ENCODE results near the gene ZMYND15. TPM values are rescaled to one million over a fixed set of nuclear protein-coding genes. Genes with fewer than 3 reads are reported as not detected.

Gene ZMYND15
- total RNA-seq, 2 donors from 2014 or later = 0.31 TPM; not detected in 1

GRCh38 chr17:4742629-4743028 is 3.0 kb downstream of the ZMYND15 start:
- Histone ChIP-seq H3K27me3 (peaks cover 5 to 14% of the 10 kb centered on the region in 2 donors), H3K27ac (no peak overlapping the region), H3K4me1 (peaks cover 0 to 26% of the 10 kb centered on the region in 2 donors), H3K9me3 (no peaks in the 10 kb centered on the region), H3K4me3 (no peak overlapping the region), H3K36me3 (no peaks in the 10 kb centered on the region)
- DNase-seq (ENCODE audit: low spot score) = no peak
- TF ChIP-seq, protein P1, sequence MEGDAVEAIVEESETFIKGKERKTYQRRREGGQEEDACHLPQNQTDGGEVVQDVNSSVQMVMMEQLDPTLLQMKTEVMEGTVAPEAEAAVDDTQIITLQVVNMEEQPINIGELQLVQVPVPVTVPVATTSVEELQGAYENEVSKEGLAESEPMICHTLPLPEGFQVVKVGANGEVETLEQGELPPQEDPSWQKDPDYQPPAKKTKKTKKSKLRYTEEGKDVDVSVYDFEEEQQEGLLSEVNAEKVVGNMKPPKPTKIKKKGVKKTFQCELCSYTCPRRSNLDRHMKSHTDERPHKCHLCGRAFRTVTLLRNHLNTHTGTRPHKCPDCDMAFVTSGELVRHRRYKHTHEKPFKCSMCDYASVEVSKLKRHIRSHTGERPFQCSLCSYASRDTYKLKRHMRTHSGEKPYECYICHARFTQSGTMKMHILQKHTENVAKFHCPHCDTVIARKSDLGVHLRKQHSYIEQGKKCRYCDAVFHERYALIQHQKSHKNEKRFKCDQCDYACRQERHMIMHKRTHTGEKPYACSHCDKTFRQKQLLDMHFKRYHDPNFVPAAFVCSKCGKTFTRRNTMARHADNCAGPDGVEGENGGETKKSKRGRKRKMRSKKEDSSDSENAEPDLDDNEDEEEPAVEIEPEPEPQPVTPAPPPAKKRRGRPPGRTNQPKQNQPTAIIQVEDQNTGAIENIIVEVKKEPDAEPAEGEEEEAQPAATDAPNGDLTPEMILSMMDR (IDR thresholded peaks at IDR 0.05) = no peak

DNA sequence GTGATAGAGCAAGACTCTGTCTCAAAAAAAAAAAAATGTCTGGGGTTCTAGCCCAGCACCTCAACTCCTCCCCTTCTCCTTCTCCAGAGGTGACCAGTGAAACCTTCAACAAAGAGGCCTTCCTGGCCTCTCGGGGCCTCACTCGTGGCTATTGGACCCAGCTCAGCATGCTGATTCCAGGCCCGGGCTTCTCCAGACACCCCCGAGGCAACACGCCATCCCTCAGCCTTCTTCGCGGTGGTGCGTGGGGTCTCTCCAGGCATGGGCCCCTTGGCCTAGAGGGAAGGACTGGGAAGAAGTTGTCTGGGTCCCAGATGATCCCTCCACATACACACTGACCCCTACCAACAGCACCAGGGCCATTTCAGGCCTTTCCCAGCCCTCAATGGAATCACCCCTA is 3.6 kb downstream of the ZMYND15 start:
- H3K4me3 ChIP-seq = no peak overlapping the region
- no peak overlapping the region for H3K27ac ChIP-seq
- H3K36me3 ChIP-seq = no peaks in the 10 kb centered on the region
- no peak for DNase-seq (ENCODE audit: low spot score)
- H3K9me3 ChIP-seq = no peaks in the 10 kb centered on the region
- TF ChIP-seq, protein P1 (IDR thresholded peaks at IDR 0.05) = no peak
- H3K27me3 ChIP-seq = peaks cover 5 to 14% of the 10 kb centered on the region in 2 donors
- H3K4me1 ChIP-seq = peaks cover 0 to 31% of the 10 kb centered on the region in 2 donors

DNA sequence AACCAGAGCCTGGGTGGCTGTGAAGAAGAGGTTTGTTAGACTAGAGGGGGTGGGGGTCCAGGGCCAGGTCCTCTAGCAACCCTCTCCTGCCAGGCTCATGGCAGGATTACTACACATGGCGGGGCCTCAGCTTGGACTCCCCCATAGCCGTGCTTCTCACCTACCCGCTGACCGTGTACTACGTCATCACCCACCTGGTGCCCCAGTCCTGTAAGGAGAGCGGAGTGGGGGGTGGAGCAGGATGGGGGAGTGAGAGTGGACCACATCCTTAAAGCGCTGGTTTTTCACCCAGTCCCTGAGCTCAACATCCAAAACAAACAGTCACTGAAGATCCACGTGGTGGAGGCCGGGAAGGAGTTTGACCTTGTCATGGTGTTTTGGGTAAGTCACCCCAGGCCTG is 4.3 kb downstream of the ZMYND15 start:
- no peak for DNase-seq (ENCODE audit: low spot score)
- Histone ChIP-seq H3K4me3 (no peak overlapping the region), H3K4me1 (peaks cover 0 to 27% of the 10 kb centered on the region in 2 donors), H3K27ac (no peak overlapping the region), H3K36me3 (no peaks in the 10 kb centered on the region), H3K27me3 (peaks cover 5 to 14% of the 10 kb centered on the region in 2 donors), H3K9me3 (no peaks in the 10 kb centered on the region)
- TF ChIP-seq, protein P1 (IDR thresholded peaks at IDR 0.05) = no peak

DNA sequence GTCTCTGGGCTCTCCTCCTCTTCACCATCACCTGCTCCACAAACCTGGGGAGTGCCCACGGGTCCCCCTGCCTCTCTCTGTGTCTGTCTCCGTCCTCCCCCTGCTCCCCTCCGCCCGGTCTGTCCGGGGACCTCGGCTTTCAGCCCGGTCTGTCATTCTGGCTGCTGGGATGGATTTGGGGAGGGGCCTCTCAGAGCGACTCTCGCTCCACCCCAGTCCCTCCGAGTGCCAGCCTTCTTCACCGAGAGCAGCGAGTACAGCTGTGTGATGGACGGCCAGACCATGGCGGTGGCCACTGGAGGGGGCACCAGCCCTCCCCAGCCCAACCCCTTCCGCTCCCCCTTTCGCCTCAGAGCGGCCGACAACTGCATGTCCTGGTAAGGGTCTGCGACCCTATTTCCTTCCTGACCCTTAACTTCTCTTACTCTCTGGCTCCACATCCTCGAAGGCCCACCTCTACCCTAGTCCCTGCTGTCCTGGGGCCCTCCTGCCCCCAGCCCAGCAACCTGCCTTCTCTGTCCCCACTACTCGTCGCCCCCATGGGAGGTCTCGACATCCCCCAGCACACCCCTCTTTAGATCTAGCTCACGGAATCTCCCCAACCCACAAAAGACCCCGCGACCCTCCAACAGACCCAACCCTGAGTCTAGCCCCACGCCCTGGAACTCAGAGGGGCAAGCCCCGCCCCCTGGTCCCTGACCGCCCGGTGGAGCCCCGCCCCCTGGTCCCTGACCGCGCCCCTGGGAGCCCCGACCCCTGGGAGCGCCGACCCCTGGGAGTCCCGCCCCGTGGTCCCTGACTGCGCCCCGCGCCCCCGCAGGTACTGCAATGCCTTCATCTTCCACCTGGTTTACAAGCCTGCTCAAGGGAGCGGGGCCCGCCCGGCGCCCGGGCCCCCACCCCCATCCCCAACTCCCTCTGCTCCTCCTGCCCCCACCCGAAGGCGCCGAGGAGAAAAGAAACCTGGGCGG is 5.7 kb downstream of the ZMYND15 start:
- Histone ChIP-seq H3K27ac (no peak overlapping the region), H3K4me3 (no peak overlapping the region), H3K9me3 (no peaks in the 10 kb centered on the region), H3K27me3 (peaks cover 5 to 14% of the 10 kb centered on the region in 2 donors), H3K36me3 (no peaks in the 10 kb centered on the region), H3K4me1 (peaks cover 0 to 20% of the 10 kb centered on the region in 2 donors)
- no peak for DNase-seq (ENCODE audit: low spot score)
- TF ChIP-seq, protein P1 (IDR thresholded peaks at IDR 0.05) = no peak

GRCh38 chr17:4747847-4748246 is 8.2 kb downstream of the ZMYND15 start:
- H3K4me1 ChIP-seq = peaks cover 0 to 20% of the 10 kb centered on the region in 2 donors
- H3K9me3 ChIP-seq = no peaks in the 10 kb centered on the region
- H3K27ac ChIP-seq = no peak overlapping the region
- no peaks in the 10 kb centered on the region for H3K36me3 ChIP-seq
- no peak overlapping the region for H3K4me3 ChIP-seq
- TF ChIP-seq, protein P1 (IDR thresholded peaks at IDR 0.05) = no peak
- H3K27me3 ChIP-seq = peaks cover 5 to 14% of the 10 kb centered on the region in 2 donors
- no peak for DNase-seq (ENCODE audit: low spot score)

All from right atrium auricular region (tissue), 2 donors.